Left cardiac atrium (tissue), 4 donors: ENCODE data around the gene KIAA1549. TPM values are rescaled to one million over a fixed set of nuclear protein-coding genes. Genes with fewer than 3 reads are reported as not detected.
"Not testable (repeated sequence)": the region's sequence is repeated elsewhere in the genome, so short reads cannot be mapped to it uniquely, and the experiment has no call there.

Source experiments
- ATAC-seq, 2 donors: fragments of 200-7000 bp; cut with Tn5 transposase; one replicate each; pipeline ENCODE4 v1.9.1; 2020; ENCODE audit warnings: mild to moderate bottlenecking in 2 of 2, moderate library complexity in 2 of 2
- DNase-seq: peaks from one replicate; pipeline ENCODE4 v3.0.0-alpha.2; 2020
- intact Hi-C, 2 donors: fragments of 100-400 bp; cut with DNase I; formaldehyde crosslinking; loops; one replicate each; pipeline versions ENCODE4 v1.14.1 to v1.15.1; 2022 to 2023
- total RNA-seq, 2 donors: library from RNA; stranded (reverse); fragmentation: NEBNext Ultra II Directional; extraction: Animal tissue kit (Norgen Biotek cat#: 25700); gene quantifications; one replicate each; pipeline ENCODE4 v1.2.1, GENCODE V29; 2021
- donor health status: DM: no; HTN: yes; CAD: no.
- donor health status: DM: no; HTN: yes; CAD: no; lungs with severe emphysema.
- donor health status: DM: yes; HTN: yes; CAD: no.
- donor health status: Dilated cardiomyopathy.

Gene KIAA1549
- total RNA-seq, 2 donors from 2014 or later = 1.3 to 1.5 TPM

- DNase-seq (no peak), ATAC-seq (no peak)
- intact Hi-C loops = no loop called here
These were observed 29.2 kb downstream of the KIAA1549 start for GRCh38 chr7:138951953-138952352.

DNA sequence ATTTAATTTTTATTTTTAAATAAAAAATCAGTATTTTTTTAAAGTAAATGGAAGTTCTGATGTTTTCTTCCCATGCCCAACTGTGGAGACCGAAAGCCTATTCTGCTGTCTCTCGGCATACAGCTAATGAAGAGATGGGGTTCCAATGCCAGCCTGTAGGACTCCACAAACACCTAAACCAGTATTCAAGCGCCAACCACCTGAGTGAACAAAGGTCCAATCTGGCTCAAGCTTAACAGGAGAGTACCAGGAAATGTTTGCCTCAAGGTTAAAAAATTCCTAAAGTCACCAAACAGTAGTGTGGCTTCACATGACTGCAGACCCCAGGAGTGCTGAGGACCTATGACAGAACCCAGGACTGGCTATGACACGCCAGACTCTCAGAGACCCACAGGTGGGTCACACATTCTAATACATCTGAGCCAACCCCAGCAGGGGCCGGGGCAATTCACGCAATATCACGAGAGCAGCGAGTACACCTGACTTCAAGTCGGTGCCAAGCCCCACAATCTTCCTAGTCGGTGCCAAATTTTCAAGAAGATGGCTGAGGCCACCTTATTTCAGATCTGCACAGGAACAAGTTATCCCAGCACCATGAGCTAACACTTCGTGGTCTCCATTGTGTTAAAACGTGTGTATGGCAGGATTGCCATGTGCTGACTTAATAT is 31.6 kb downstream of the KIAA1549 start:
- intact Hi-C loops = no loop called here
- DNase-seq (no peak), ATAC-seq (no peak)

- ATAC-seq = no peak
These were observed 32.8 kb downstream of the KIAA1549 start for GRCh38 chr7:138948403-138948802.

DNA sequence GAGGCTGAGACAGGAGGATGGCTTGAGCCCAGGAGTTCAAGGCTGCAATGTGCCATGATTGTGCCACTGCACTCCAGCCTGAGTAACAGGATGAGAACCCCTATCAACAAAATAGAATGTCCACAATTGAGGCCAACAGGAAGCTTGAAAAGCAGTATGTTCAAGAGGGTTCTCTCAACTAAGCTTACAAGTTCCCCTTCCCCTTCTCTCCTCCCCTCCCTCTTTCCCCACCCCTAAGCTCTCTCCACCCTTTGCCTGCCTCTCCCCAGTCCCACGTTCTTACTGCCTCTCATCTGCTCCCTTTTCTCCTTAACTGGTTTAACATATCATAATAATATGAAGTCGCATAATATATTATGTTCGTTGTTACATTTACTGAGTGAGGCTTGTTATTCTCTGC is 35.4 kb downstream of the KIAA1549 start:
- intact Hi-C loops = no loop called here
- ATAC-seq = no peak
- no peak for DNase-seq

More at GRCh38 chr7:138948403-138948802, 32.8 kb downstream of the KIAA1549 start:
- no peak for DNase-seq
- intact Hi-C loops = no loop called here

- intact Hi-C loops = no loop called here
- DNase-seq = no peak
- ATAC-seq = no peak
These were observed 36.0 kb downstream of the KIAA1549 start for GRCh38 chr7:138945154-138945553.

DNA sequence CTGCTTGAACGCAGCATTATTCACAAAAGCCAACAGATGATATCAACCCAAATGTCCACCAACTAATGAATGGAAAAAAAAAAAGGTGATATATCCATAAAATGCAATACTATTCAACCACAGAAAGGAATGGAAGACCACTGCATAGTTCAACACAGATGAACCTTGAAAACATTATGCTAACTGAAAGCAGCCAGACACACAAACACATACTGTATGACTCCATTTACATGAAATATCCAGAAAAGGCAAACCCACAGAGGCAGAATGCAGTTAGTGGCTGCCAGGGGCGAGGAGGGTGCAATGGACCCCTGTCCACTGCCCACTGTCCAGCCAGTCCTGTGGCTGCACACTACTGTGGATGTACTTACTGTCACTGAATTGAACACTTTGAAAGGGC is 36.6 kb downstream of the KIAA1549 start:
- ATAC-seq (no peak), DNase-seq (no peak)
- intact Hi-C loops = no loop called here

DNA sequence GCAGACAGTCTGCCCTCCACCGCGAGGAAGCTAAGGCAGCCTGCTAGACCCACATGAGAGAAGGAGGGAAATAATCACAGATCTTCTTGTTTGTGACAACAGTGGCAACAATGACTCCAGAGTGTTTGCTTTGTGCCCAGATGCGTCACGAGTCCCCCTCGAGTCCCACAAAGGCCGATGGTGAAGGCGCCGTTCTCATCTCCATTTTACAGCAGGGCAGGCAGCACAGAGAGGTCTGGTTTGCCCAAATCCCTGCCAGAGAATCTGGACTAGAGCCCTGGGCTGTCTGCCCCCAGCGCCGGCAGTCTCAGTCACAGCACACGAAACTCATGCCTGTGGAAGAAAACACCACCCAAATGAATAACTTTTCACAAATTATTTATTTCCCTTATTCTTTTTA is 38.1 kb downstream of the KIAA1549 start:
- ATAC-seq (no peak), DNase-seq (no peak)
- intact Hi-C loops = no loop called here

- intact Hi-C loops = no loop called here
- DNase-seq = no peak
- ATAC-seq = no peak
These were observed 39.6 kb downstream of the KIAA1549 start for GRCh38 chr7:138941545-138941944.

- intact Hi-C loops, ATAC-seq, DNase-seq: not testable (repeated sequence)
These were observed 40.6 kb downstream of the KIAA1549 start for GRCh38 chr7:138940602-138941001.

DNA sequence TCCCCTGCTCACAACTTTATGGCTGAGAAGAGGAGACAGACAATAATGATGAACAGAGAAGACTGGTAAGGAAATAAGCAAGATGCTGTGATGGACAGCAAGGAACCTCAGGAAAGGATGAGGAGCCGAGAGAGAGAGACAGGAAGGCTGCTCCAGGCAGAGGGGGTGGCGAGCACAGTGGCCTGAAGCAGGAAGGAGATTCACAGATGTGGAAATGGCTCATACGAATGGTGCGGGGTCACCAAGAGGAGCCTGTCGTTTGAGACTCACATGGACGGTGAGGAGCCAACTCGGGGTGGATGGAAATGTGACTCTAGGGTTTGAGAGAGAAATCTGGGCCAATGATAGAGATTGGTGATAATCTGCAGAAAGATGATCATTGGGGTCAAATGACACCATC is 43.7 kb downstream of the KIAA1549 start:
- ATAC-seq (no peak), DNase-seq (no peak)
- intact Hi-C loops = no loop called here

- peak; percentile 32 for DNase-seq
- peak; percentile 78 to 95 for ATAC-seq
- intact Hi-C loops = no loop called here
These were observed 45.7 kb downstream of the KIAA1549 start for GRCh38 chr7:138935465-138936011.

- DNase-seq (no peak), ATAC-seq (peak in 1 of 2 donors; percentile 29)
- intact Hi-C loops = no loop called here
These were observed 46.3 kb downstream of the KIAA1549 start for GRCh38 chr7:138934861-138935260.

DNA sequence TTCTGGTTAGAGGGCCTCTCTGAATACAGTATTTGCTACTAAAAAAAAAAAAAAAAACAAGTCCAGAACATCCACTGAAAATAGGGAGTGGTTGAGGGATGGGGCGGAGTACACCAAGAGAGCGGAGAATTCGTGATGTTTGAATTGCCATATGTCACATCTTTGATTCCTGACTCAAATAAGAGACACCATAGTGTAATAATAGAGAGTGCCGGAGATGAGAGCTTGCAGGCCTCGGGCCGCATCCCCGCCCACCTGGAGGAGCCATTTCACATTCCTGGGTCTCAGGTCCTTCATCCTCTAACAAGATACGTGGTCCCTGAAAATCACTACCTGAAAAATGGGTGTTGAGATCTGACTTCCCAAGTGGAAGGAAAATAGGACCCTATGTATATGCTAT is 46.8 kb downstream of the KIAA1549 start:
- no peak for DNase-seq
- no peak for ATAC-seq
- intact Hi-C loops = no loop called here

GRCh38 chr7:138932870-138933269 is 48.3 kb downstream of the KIAA1549 start:
- no peak for ATAC-seq
- intact Hi-C loops = no loop called here
- DNase-seq = no peak

GRCh38 chr7:138932427-138932826 is 48.8 kb downstream of the KIAA1549 start:
- DNase-seq (no peak), ATAC-seq (no peak)
- intact Hi-C loops = no loop called here

DNA sequence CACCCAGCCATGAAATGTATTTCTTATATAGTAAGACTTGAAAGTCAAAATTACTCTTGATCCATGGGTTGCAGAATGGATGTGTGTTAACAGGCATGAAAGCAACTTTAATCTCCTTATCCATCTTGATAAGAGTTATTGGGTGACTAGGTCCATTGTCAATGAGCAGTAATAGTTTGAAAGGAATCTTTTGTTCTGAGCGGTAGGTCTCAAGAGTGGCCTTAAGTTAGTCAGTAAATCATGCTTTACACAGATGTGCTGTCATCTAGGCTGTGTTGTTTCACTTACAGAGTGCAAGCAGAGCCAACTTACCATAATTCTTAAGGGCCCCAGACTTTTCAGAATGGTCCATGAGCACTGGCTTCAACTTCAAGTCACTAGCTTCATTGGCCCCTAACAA is 51.2 kb downstream of the KIAA1549 start:
- no peak for DNase-seq
- ATAC-seq = no peak
- intact Hi-C loops = no loop called here

DNA sequence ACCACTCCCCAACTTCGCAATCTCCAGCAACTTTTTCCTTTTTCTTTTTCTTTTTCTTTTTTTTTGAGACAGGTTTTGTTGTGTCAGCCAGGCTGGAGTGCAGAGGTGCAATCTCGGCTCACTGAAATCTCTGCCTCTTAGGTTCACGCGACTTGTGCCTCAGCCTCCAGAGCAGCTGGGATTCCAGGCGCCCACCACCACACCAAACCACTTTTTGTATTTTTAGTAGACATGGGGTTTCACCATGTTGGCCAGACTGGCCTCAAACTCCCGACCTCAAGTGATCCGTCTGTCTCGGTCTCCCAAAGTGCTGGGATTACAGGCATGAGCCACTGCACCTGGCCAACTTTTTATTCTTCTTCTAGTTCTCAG is 55.0 kb downstream of the KIAA1549 start:
- DNase-seq (no peak), ATAC-seq (no peak)
- intact Hi-C loops = no loop called here

DNA sequence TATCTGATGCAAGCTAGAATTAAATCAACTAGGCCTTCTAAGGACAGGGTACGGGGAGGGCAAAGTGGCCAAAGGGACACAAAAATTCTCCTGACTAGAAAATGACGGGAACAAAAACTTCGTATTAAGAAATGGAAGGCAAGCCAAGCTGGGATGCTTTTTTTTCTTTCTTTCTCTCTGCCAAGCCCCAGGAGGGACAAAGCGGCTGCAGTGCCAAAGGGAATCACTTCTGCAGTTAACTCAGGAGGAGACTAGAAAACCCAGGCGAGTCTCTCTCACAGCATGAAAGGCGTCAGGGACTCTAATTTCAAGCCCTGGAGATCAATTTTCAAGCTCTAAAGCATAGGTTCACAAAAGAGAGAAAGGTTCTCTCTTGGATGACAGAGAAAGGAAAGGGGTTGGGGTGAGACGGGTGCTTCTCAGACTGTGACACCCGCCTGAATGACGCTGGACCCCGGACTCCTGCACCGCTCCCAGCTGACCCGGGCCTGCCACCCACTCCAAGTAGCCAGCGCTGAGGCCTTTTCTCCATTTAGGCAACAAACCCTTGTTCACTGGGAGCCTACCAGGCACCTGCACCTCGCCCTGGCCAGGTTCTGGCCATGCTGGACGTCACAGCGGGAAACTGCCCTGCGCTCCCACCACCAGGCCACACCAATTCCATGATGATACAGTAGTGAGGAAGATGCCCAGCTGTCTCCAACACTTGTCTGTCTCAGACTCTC is 56.5 kb downstream of the KIAA1549 start:
- intact Hi-C loops = no loop called here
- ATAC-seq (no peak), DNase-seq (no peak)

GRCh38 chr7:138921277-138921676 is 59.9 kb downstream of the KIAA1549 start:
- DNase-seq = no peak
- intact Hi-C loops = no loop called here
- no peak for ATAC-seq

DNA sequence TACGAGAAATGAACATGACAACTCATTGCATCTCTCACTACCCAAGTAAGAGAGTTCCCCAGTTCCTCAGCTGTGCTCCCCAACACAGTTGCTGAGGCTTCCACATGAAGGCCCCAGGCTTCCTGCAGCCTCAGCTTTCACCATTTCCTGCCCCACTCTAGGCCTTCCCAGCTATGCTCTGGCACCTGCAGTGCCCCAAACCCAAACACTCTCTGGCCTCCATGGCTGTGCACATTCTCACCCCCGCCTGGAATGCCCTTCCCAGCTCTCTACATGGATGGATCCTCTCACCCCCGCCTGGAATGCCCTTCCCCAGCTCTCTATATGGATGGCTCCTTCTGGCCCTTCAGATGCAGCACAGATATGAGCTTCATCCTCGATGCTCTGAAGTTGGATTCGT is 61.3 kb downstream of the KIAA1549 start:
- ATAC-seq = no peak
- intact Hi-C loops = no loop called here

GRCh38 chr7:138919216-138919615 is 62.0 kb downstream of the KIAA1549 start:
- intact Hi-C loops = no loop called here
- DNase-seq (no peak), ATAC-seq (no peak)

More for the DNA sequence above, 61.3 kb downstream of the KIAA1549 start:
- DNase-seq = no peak
